Endothelial cell of umbilical vein (primary cell): ENCODE results near the gene ZFP42. TPM values are rescaled to one million over a fixed set of nuclear protein-coding genes. Genes with fewer than 3 reads are reported as not detected.
"Not testable (repeated sequence)": the region's sequence is repeated elsewhere in the genome, so short reads cannot be mapped to it uniquely, and the experiment has no call there.

Experiments used
- BruUV-seq: library from RNA; stranded (reverse); fragments of 400-500 nt; replicated peaks from 2 replicates; lab custom pipeline; 2021; lab: Mats Ljungman, UMichigan
- CTCF ChIA-PET: fragments of 300-600, 350-600 bp; sonication (Branson Sonifier 250); formaldehyde crosslinking; loops from one replicate; lab custom pipeline; 2021; ENCODE audit warnings: antibody characterized with exemption, inconsistent platforms; lab: Charles Lee
- POLR2A ChIA-PET: fragments of 300-600, 350-600 bp; sonication (Branson Sonifier 250); formaldehyde crosslinking; loops from one replicate; lab custom pipeline; 2021; ENCODE audit warnings: antibody characterized with exemption, inconsistent platforms; lab: Charles Lee
- DNase-seq: peaks from one replicate; pipeline ENCODE4 v3.0.0-alpha.2; 2011; ENCODE audit warnings: low read depth, low spot score
- FAIRE-seq: peaks from 2 replicates; lab custom pipeline; 2011; peaks lifted over from hg19 to GRCh38; lab: Jason Lieb, UNC
- H2AFZ ChIP-seq: 2 replicates; pipeline ENCODE4 v1.6.0; 2012; ENCODE audit warnings: low read depth, low read length, control low read depth, inconsistent platforms
- H3K27ac ChIP-seq: 2 replicates; pipeline ENCODE4 v1.5.1; 2011; ENCODE audit warnings: low read depth, mild to moderate bottlenecking, control low read depth, low read length, moderate library complexity; ENCODE audit not compliant: insufficient read depth
- H3K27me3 ChIP-seq, 2 experiments: 2 replicates each; pipeline versions ENCODE4 v1.6.0 to v1.6.1; 2011; ENCODE audit warnings: low read length in 2 of 2, mixed read lengths in 1 of 2; ENCODE audit not compliant: control insufficient read depth in 2 of 2, insufficient read depth in 2 of 2
- H3K36me3 ChIP-seq, 2 experiments: 2 replicates in 1 of 2; 3 replicates in 1 of 2; pipeline ENCODE4 v1.5.1; 2011; ENCODE audit warnings: low read length in 2 of 2, mild to moderate bottlenecking in 1 of 2, moderate library complexity in 1 of 2; ENCODE audit not compliant: control insufficient read depth in 2 of 2, insufficient read depth in 2 of 2; ENCODE audit errors: extremely low read depth in 1 of 2
- H3K4me1 ChIP-seq: 3 replicates; pipeline ENCODE4 v1.5.1; 2011; ENCODE audit warnings: mild to moderate bottlenecking, low read length; ENCODE audit not compliant: control insufficient read depth, insufficient read depth; ENCODE audit errors: extremely low read depth
- H3K4me2 ChIP-seq: 2 replicates; pipeline ENCODE4 v1.6.1; 2011; ENCODE audit warnings: low read length, control low read depth, mixed read lengths; ENCODE audit not compliant: insufficient read depth
- H3K4me3 ChIP-seq, 3 experiments: fragments of 200-600 bp in 1 of 3; sonication (generic), shearing (Covaris generic) in 1 of 3; replicated peaks in 1 of 3; 2 replicates each; pipeline ENCODE4 v1.5.1; 2011 to 2016; ENCODE audit warnings: control low read depth in 3 of 3, low read length in 3 of 3, mild to moderate bottlenecking in 2 of 3, inconsistent platforms in 1 of 3, low read depth in 1 of 3, moderate library complexity in 1 of 3; ENCODE audit not compliant: insufficient read depth in 1 of 3
- H3K79me2 ChIP-seq: 2 replicates; pipeline ENCODE4 v1.6.0; 2012; ENCODE audit warnings: low read length, inconsistent platforms; ENCODE audit not compliant: control insufficient read depth, insufficient read depth
- H3K9ac ChIP-seq: replicated peaks from 2 replicates; pipeline ENCODE3; 2011; ENCODE audit warnings: low read length, control low read depth; ENCODE audit not compliant: insufficient read depth; ENCODE audit errors: extremely low read depth
- H3K9me1 ChIP-seq: replicated peaks from 3 replicates; pipeline ENCODE4 v1.6.0; 2011; ENCODE audit warnings: mild to moderate bottlenecking, low read length; ENCODE audit not compliant: control insufficient read depth, insufficient read depth; ENCODE audit errors: extremely low read depth
- H3K9me3 ChIP-seq: replicated peaks from 2 replicates; pipeline ENCODE4 v1.5.1; 2012; ENCODE audit warnings: low read length, inconsistent platforms; ENCODE audit not compliant: control insufficient read depth, insufficient read depth
- H4K20me1 ChIP-seq: replicated peaks from 2 replicates; pipeline ENCODE3; 2011; ENCODE audit warnings: mild to moderate bottlenecking, low read length; ENCODE audit not compliant: control insufficient read depth, insufficient read depth; ENCODE audit errors: extremely low read depth
- EZH2 ChIP-seq: IDR thresholded peaks from 2 replicates; pipeline ENCODE4 v1.6.1; 2012; ENCODE audit warnings: borderline replicate concordance, low read depth, mild to moderate bottlenecking, moderate library complexity, low read length, inconsistent platforms; ENCODE audit not compliant: severe bottlenecking
- FOS ChIP-seq: IDR thresholded peaks from 2 replicates; pipeline ENCODE4 v1.6.1; 2011; ENCODE audit warnings: mild to moderate bottlenecking, low read length, moderate library complexity, borderline replicate concordance; ENCODE audit not compliant: insufficient read depth
- GATA2 ChIP-seq: IDR thresholded peaks from 2 replicates; pipeline ENCODE4 v1.7.0; 2011; ENCODE audit warnings: low read depth, mild to moderate bottlenecking, moderate library complexity, mixed read lengths, low read length; ENCODE audit not compliant: insufficient read length, insufficient read depth
- JUN ChIP-seq: IDR thresholded peaks from 2 replicates; pipeline ENCODE4 v1.6.1; 2011; ENCODE audit warnings: borderline replicate concordance, low read depth; ENCODE audit not compliant: insufficient read length, insufficient read depth
- MYC ChIP-seq: IDR thresholded peaks from one replicate; pipeline ENCODE4 v1.6.1; 2011; ENCODE audit warnings: mild to moderate bottlenecking, low read depth, low read length
- POLR2A ChIP-seq: IDR thresholded peaks from 2 replicates; pipeline ENCODE4 v1.6.1; 2012; ENCODE audit warnings: low read depth, mild to moderate bottlenecking, control low read depth, low read length
- POLR2AphosphoS5 ChIP-seq: IDR thresholded peaks from 2 replicates; pipeline ENCODE4 v1.6.1; 2012; ENCODE audit warnings: low read depth, mild to moderate bottlenecking, control low read depth, low read length, moderate library complexity; ENCODE audit not compliant: insufficient read depth
- dilution Hi-C: fragments of 300-500 bp; cut with MboI; formaldehyde crosslinking; loops from one replicate; pipeline ENCODE4 v1.15.0; 2019; ENCODE audit warnings: low sequenced_read_pairs; ENCODE audit not compliant: extremely low pct_ligation_motif_present
- intact Hi-C: fragments of 100-400 bp; cut with micrococcal nuclease; formaldehyde crosslinking; loops from one replicate; pipeline ENCODE4 v1.10.0; 2022
- polyA plus RNA-seq, 4 experiments: library from polyadenylated mRNA; depleted of rRNA in 3 of 4; stranded (reverse) in 3 of 4; unstranded in 1 of 4; fragments of >200 nt; gene quantifications; 2 replicates each; pipeline versions ENCODE4 v1.2.1 to v1.2.3, GENCODE V29; 2011 to 2012; ENCODE audit warnings: missing spikeins in 1 of 4
- total RNA-seq: library from RNA; stranded (reverse); gene quantifications from 2 replicates; pipeline ENCODE4 v1.2.3, GENCODE V29; 2021
- TF ChIP-seq, protein P1 (sequence below): IDR thresholded peaks from 2 replicates; pipeline ENCODE4 v1.6.1; 2011; ENCODE audit not compliant: insufficient read depth, insufficient read length

Gene ZFP42
- total and polyA plus RNA-seq, 2 donors (not counting 3 experiments of a cell fraction or from before 2014, with no cell fraction given) = 0.04 TPM; not detected in 1

DNA sequence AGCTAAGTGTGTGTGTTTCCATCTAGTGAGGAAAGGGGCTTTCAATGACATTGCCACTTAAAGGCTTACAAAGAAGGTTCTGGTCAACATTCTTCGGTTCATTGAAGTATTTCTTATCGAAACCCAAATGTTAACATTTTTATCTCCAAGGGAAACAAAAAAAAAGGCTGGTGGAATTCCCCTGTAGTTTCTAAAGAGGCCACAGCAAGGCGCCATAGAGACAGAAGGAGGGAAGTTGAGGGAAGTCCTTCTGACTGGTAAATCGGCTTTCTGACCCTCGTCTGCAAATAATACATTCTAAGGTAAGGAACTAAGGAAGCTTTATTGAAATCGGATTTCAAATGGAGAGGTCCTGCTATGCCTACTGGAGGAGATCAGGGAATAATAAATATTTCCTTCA lies 1.7 kb upstream of the ZFP42 start:
- Histone ChIP-seq H3K9me1 (no peaks in the 10 kb centered on the region), H4K20me1 (no peaks in the 10 kb centered on the region), H3K27ac (no peak overlapping the region), H3K4me1 (no peaks in the 10 kb centered on the region), H2AFZ (no peak overlapping the region), H3K27me3 (no peaks in the 10 kb centered on the region), H3K4me3 (no peak overlapping the region), H3K9ac (no peak overlapping the region), H3K36me3 (no peaks in the 10 kb centered on the region), H3K9me3 (no peaks in the 10 kb centered on the region), H3K79me2 (no peaks in the 10 kb centered on the region), H3K4me2 (no peak overlapping the region)
- FAIRE-seq (no peak), DNase-seq (no peak)
- ChIA-PET CTCF (no interaction called here), POLR2A (no interaction called here)
- no TSS peak for BruUV-seq
- dilution Hi-C loops = no loop called here
- no peak for TF ChIP-seq FOS
- TF ChIP-seq EZH2 = no peak
- TF ChIP-seq GATA2 = no peak
- no peak for TF ChIP-seq POLR2AphosphoS5
- intact Hi-C loops = no loop called here

DNA sequence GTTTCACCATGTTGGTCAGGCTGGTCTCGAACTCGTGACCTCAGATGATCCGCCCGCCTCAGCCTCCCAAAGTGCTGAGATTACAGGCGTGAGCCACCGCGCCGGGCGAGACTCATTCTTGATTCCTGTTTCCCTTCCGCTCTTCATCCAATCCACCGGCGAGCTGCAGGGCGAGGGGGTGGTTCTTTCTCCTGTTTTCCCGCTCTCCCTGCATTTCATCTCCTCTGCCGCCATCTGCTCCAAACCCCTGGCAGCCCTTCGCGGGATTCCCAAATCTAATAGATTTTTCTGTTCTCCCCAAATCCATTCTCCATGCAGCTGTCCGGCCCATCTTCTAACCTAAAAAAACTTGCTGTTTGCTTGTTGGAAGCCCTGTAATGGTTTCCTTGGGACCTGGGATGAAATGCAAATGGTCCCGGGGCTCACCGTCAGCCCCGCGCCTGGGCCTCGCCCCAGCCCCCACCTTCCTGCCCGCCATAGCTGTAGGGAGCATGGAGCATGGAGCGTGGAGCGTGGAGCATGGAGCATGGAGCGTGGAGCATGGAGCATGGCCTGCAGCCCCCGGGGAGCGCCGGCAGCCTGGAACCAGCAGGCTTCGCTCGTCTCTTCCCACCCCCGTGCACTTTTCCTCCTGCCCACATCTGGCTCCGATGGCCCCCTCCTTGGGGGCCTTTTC lies 1.1 kb downstream of the ZFP42 start:
- no peak for TF ChIP-seq POLR2AphosphoS5
- TF ChIP-seq, protein P1, sequence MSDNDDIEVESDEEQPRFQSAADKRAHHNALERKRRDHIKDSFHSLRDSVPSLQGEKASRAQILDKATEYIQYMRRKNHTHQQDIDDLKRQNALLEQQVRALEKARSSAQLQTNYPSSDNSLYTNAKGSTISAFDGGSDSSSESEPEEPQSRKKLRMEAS = no peak
- no peak for TF ChIP-seq JUN
- no peak for TF ChIP-seq FOS
- no peak for TF ChIP-seq MYC
- TF ChIP-seq POLR2A = no peak
- ChIA-PET POLR2A (no interaction called here), CTCF (no interaction called here)
- Histone ChIP-seq H3K4me1 (no peaks in the 10 kb centered on the region), H3K9me1 (no peaks in the 10 kb centered on the region), H3K9me3 (peaks cover 3% of the 10 kb centered on the region), H4K20me1 (no peaks in the 10 kb centered on the region), H3K4me3 (no peak overlapping the region), H2AFZ (no peak overlapping the region), H3K9ac (no peak overlapping the region), H3K36me3 (no peaks in the 10 kb centered on the region), H3K79me2 (no peaks in the 10 kb centered on the region), H3K27ac (no peak overlapping the region), H3K27me3 (no peaks in the 10 kb centered on the region), H3K4me2 (no peak overlapping the region)
- DNase-seq (no peak), FAIRE-seq (no peak)
- BruUV-seq = no TSS peak
- dilution Hi-C loops = no loop called here
- intact Hi-C loops = no loop called here

DNA sequence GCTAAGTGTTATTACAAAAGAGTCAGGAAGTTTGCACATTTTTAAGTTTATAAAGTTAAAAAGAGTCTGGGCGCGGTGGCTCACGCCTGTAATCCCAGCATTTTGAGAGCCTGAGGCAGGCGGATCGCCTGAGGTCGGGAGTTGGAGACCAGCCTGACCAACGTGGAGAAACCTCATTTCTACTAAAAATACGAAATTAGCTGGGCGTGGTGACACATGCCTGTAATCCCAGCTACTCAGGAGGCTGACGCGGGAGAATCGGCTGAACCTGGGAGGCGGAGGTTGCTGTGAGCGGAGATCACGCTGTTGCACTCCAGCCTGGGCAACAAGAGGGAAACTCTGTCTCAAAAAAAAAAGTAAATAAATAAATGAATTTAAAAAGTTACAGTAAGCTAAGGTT lies 2.4 kb downstream of the ZFP42 start:
- POLR2A ChIA-PET, H3K27ac ChIP-seq, H3K4me2 ChIP-seq, H4K20me1 ChIP-seq, H3K9me1 ChIP-seq, H3K4me1 ChIP-seq, BruUV-seq, H3K4me3 ChIP-seq, DNase-seq, H3K9me3 ChIP-seq, H3K36me3 ChIP-seq, H2AFZ ChIP-seq, H3K27me3 ChIP-seq, CTCF ChIA-PET, dilution Hi-C loops, H3K9ac ChIP-seq, intact Hi-C loops, FAIRE-seq, H3K79me2 ChIP-seq: not testable (repeated sequence)
